Vagina (tissue), 2 donors: ENCODE measurements around the gene UTP25. TPM values are rescaled to one million over a fixed set of nuclear protein-coding genes. Genes with fewer than 3 reads are reported as not detected.
"Not testable (repeated sequence)": the region's sequence is repeated elsewhere in the genome, so short reads cannot be mapped to it uniquely, and the experiment has no call there.

Experiments used
- DNase-seq, 2 donors: peaks; one replicate each; pipeline ENCODE4 v3.0.0-alpha.2; 2017; ENCODE audit errors: extremely low spot score in 2 of 2
- H3K27ac ChIP-seq: fragments of 200-600 bp; sonication (generic); one replicate; pipeline ENCODE4 v1.5.1; 2019
- H3K27me3 ChIP-seq: fragments of 200-600 bp; sonication (generic); one replicate; pipeline ENCODE4 v1.5.1; 2019
- H3K36me3 ChIP-seq, 2 donors: fragments of 200-600 bp; sonication (generic); one replicate each; pipeline ENCODE4 v1.5.1; 2017 to 2019
- H3K4me1 ChIP-seq: fragments of 200-600 bp; sonication (generic); one replicate; pipeline ENCODE4 v1.5.1; 2019
- H3K4me3 ChIP-seq, 2 donors: fragments of 200-600 bp; sonication (generic); 1 replicate in 1 of 2; 2 replicates in 1 of 2; pipeline ENCODE4 v1.5.1; 2016 to 2019
- H3K9me3 ChIP-seq: fragments of 200-600 bp; sonication (generic); one replicate; pipeline ENCODE4 v1.5.1; 2019
- POLR2A ChIP-seq, 2 donors: fragments of 450-650 bp; IDR thresholded peaks; one replicate each; pipeline ENCODE4 v1.6.1; 2017; ENCODE audit warnings: antibody characterized with exemption in 2 of 2, mild to moderate bottlenecking in 2 of 2, moderate library complexity in 2 of 2
- POLR2AphosphoS5 ChIP-seq, 2 donors: sonication (generic); formaldehyde crosslinking; IDR thresholded peaks; one replicate each; pipeline ENCODE4 v1.9.0; 2017; ENCODE audit warnings: antibody characterized with exemption in 2 of 2, mild to moderate bottlenecking in 2 of 2, low read depth in 1 of 2; ENCODE audit not compliant: insufficient read depth in 1 of 2
- intact Hi-C: fragments of 100-400 bp; cut with DNase I; formaldehyde crosslinking; loops from one replicate; pipeline ENCODE4 v1.15.1; 2023
- total RNA-seq: library from RNA; depleted of rRNA; stranded (reverse); fragments of >200 nt; gene quantifications from one replicate; pipeline ENCODE4 v1.2.3, GENCODE V29; 2016
- TF ChIP-seq, protein P1 (sequence below), 3 experiments: fragments of 450-650 bp in 2 of 3; fragments of 200-600 bp in 1 of 3; sonication (generic) in 1 of 3; IDR thresholded peaks; one replicate each; pipeline ENCODE4 v1.5.1; 2017 to 2019; ENCODE audit warnings: antibody characterized with exemption in 3 of 3, mild to moderate bottlenecking in 2 of 3, moderate library complexity in 2 of 3

UTP25 gene
- total RNA-seq, 1 donor from 2014 or later, result 5.9 TPM

DNA sequence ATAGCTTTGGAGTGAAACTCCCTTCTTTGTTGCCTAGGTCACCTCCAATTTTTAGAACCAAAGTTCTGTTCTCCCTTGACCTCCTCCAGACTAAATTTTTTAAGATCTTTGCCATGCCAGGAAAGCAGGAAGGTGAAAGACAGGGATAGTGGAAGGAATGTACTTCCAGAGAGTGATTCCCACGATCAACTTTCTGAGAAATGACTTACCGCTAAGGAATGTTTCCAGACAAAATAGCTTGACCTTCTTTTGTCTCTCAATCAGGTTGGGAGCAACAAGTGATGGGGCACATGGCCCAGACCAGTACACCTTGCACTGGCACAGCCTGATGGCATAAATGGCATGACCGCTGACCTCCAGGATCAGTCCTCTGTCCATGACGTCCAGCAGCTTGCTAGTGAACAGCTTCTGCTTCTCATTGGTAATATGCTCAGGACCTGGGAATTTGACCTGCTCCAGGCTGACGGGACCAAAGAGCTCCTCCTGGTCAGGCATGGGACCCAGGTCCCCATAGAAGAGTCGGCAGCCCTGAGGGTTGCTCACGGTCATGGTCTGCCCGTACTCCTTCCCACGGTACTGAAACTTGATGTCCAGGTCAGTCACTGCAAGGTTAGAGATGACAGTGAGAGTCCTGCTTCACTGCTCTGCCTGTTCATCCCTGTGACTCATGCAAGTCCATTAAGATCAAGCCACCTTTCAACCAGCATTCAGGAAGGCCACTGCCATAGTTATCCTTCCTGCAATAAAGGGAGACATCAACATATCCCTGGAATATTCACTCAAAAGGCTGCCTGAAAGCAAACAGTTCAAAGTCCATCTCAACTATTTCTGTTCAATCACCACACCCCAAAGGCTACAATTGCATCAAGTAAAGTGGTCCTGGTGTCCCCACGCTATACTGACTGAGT lies 37.2 kb upstream of the UTP25 start:
- TF ChIP-seq POLR2A (IDR thresholded peaks at IDR 0.05) (no peak), POLR2AphosphoS5 (IDR thresholded peaks at IDR 0.05; ENCODE audit: insufficient read depth in 1 of 2, low read depth in 1 of 2) (no peak)
- TF ChIP-seq, protein P1, sequence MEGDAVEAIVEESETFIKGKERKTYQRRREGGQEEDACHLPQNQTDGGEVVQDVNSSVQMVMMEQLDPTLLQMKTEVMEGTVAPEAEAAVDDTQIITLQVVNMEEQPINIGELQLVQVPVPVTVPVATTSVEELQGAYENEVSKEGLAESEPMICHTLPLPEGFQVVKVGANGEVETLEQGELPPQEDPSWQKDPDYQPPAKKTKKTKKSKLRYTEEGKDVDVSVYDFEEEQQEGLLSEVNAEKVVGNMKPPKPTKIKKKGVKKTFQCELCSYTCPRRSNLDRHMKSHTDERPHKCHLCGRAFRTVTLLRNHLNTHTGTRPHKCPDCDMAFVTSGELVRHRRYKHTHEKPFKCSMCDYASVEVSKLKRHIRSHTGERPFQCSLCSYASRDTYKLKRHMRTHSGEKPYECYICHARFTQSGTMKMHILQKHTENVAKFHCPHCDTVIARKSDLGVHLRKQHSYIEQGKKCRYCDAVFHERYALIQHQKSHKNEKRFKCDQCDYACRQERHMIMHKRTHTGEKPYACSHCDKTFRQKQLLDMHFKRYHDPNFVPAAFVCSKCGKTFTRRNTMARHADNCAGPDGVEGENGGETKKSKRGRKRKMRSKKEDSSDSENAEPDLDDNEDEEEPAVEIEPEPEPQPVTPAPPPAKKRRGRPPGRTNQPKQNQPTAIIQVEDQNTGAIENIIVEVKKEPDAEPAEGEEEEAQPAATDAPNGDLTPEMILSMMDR (IDR thresholded peaks at IDR 0.05), result no peak
- peaks cover 10% of the 10 kb centered on the region for H3K4me1 ChIP-seq
- no peak overlapping the region for H3K4me3 ChIP-seq
- peaks cover 0 to 7% of the 10 kb centered on the region in 2 donors for H3K36me3 ChIP-seq
- no peaks in the 10 kb centered on the region for H3K27me3 ChIP-seq
- no peak for DNase-seq
- no peak overlapping the region for H3K27ac ChIP-seq
- H3K9me3 ChIP-seq, result no peaks in the 10 kb centered on the region
- intact Hi-C loops, result no loop called here

DNA sequence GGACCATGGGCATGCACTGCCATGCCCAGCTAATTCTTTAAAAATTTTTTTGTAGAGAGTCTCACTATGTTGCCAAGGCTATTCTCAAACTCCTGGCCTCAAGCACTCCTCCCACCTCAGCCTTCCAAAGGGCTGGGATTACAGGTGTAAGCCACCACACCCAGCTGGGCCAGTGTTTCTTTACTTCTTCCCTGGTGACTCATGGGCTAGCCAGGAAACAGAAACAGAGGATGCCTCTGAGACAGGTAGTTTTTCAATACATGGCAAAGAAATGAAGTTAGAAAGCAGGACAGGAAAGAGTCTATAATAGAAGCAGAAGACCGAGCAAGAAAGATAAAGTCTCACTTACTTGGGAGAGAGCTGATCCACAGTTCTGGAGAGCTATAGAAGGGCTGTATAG lies 35.9 kb upstream of the UTP25 start:
- Histone ChIP-seq H3K9me3 (no peaks in the 10 kb centered on the region), H3K27me3 (no peaks in the 10 kb centered on the region), H3K4me3 (no peak overlapping the region), H3K4me1 (peaks cover 10% of the 10 kb centered on the region), H3K27ac (no peak overlapping the region), H3K36me3 (peaks cover 0 to 13% of the 10 kb centered on the region in 2 donors)
- intact Hi-C loops, result no loop called here
- no peak for DNase-seq
- TF ChIP-seq POLR2AphosphoS5 (IDR thresholded peaks at IDR 0.05; ENCODE audit: insufficient read depth in 1 of 2, low read depth in 1 of 2), result no peak
- TF ChIP-seq, protein P1 (IDR thresholded peaks at IDR 0.05), result no peak
- no peak for TF ChIP-seq POLR2A (IDR thresholded peaks at IDR 0.05)

DNA sequence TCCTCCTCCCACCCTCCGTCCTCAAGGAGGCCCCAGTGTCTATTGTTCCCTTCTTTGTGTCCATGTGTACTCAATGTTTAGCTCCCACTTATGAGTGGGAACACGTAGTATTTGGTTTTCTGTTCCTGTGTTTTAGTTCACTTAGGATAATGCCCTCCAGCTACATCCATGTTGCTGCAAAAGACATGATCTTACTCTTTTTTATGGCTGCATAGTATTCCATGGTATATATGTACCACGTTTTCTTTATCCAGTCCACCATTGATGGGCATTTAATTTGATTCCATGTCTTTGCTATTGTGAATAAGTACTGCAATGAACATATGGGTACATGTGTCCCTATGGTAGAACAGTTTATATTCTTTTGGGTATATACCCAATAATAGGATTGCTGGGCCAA lies 34.1 kb upstream of the UTP25 start:
- H3K27ac ChIP-seq, DNase-seq, H3K4me3 ChIP-seq, intact Hi-C loops, H3K27me3 ChIP-seq, H3K9me3 ChIP-seq, H3K4me1 ChIP-seq: not testable (repeated sequence)
- peaks cover 0 to 13% of the 10 kb centered on the region in 2 donors for H3K36me3 ChIP-seq

DNA sequence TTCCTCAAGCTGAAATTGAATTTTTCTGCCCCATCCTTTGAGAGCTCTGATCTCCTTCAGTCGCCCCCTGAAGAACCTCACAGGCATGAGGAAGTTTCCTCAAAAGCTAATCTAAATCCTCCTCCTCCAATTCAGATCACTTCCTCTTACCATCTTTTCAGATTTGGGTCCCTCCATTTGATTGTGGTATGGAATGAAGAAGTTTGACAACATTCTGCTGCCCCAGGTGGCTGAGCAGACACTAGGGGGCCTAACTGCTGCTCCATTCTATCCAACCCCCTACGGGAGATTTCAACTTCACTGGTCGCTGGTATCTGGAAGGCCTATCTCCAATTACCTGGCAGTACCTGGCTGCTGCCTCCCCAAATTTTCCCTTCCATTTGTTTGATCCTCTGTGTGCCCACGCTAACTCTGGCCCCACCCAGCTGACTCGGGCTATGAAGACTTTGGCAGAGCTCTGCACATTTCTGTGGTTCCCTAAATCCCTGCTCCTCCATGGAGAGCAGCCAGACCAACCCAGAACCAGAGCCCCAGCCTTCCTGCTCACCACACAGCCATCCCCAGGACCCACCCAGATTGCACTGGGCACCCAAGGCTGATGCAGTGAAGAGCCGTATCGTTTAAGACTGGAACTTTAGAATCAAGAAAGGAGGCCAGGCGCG lies 29.7 kb upstream of the UTP25 start:
- no peak overlapping the region for H3K27ac ChIP-seq

More for the DNA sequence above, 29.7 kb upstream of the UTP25 start:
- TF ChIP-seq POLR2AphosphoS5 (IDR thresholded peaks at IDR 0.05; ENCODE audit: insufficient read depth in 1 of 2, low read depth in 1 of 2), result no peak
- TF ChIP-seq, protein P1 (IDR thresholded peaks at IDR 0.05), result no peak
- TF ChIP-seq POLR2A (IDR thresholded peaks at IDR 0.05), result no peak
- DNase-seq, result no peak
- no peaks in the 10 kb centered on the region for H3K9me3 ChIP-seq
- intact Hi-C loops, result no loop called here
- peaks cover 0 to 13% of the 10 kb centered on the region in 2 donors for H3K36me3 ChIP-seq
- peaks cover 16% of the 10 kb centered on the region for H3K4me1 ChIP-seq
- no peak overlapping the region for H3K4me3 ChIP-seq
- no peaks in the 10 kb centered on the region for H3K27me3 ChIP-seq
